HG03039 (cell line): ENCODE data around the gene ADAM10.

Experiments used
- ATAC-seq: cut with Tn5 transposase; IDR thresholded peaks from one replicate; pipeline ENCODE4 v1.9.1; 2021; ENCODE audit warnings: mild to moderate bottlenecking, moderate library complexity; ENCODE audit not compliant: unreplicated experiment

ADAM10 gene

GRCh38 chr15:58684036-58684710 lies 65.3 kb downstream of the ADAM10 start:
- ATAC-seq, result no peak

- no peak for ATAC-seq
Observed at GRCh38 chr15:58682234-58682633, 67.3 kb downstream of the ADAM10 start.

GRCh38 chr15:58678683-58679082 lies 70.8 kb downstream of the ADAM10 start:
- no peak for ATAC-seq

GRCh38 chr15:58677426-58677825 lies 72.1 kb downstream of the ADAM10 start:
- ATAC-seq, result no peak

GRCh38 chr15:58676766-58677165 lies 72.7 kb downstream of the ADAM10 start:
- ATAC-seq, result no peak

- ATAC-seq, result no peak
Observed at GRCh38 chr15:58671186-58671585, 78.3 kb downstream of the ADAM10 start.

GRCh38 chr15:58669108-58669507 lies 80.4 kb downstream of the ADAM10 start:
- no peak for ATAC-seq

GRCh38 chr15:58666957-58667356 lies 82.5 kb downstream of the ADAM10 start:
- no peak for ATAC-seq

- no peak for ATAC-seq
Observed at GRCh38 chr15:58665672-58666071, 83.8 kb downstream of the ADAM10 start.

GRCh38 chr15:58650102-58650501 lies 99.4 kb downstream of the ADAM10 start:
- ATAC-seq, result no peak

- no peak for ATAC-seq
Observed at GRCh38 chr15:58649175-58649574, 100.3 kb downstream of the ADAM10 start.

- no peak for ATAC-seq
Observed at GRCh38 chr15:58643996-58644395, 105.5 kb downstream of the ADAM10 start.

GRCh38 chr15:58641660-58642059 lies 107.8 kb downstream of the ADAM10 start:
- ATAC-seq, result no peak

- no peak for ATAC-seq
Observed at GRCh38 chr15:58639992-58640391, 109.5 kb downstream of the ADAM10 start.

GRCh38 chr15:58639002-58639756 lies 110.3 kb downstream of the ADAM10 start:
- ATAC-seq, result no peak

GRCh38 chr15:58632789-58633188 lies 116.7 kb downstream of the ADAM10 start:
- ATAC-seq, result no peak

GRCh38 chr15:58631319-58631718 lies 118.2 kb downstream of the ADAM10 start:
- ATAC-seq, result no peak

GRCh38 chr15:58629625-58630024 lies 119.9 kb downstream of the ADAM10 start:
- no peak for ATAC-seq

GRCh38 chr15:58628206-58628947 lies 121.1 kb downstream of the ADAM10 start:
- ATAC-seq, result no peak

GRCh38 chr15:58627701-58628100 lies 121.8 kb downstream of the ADAM10 start:
- ATAC-seq, result no peak

- no peak for ATAC-seq
Observed at GRCh38 chr15:58627046-58627445, 122.5 kb downstream of the ADAM10 start.

- no peak for ATAC-seq
Observed at GRCh38 chr15:58626378-58626777, 123.1 kb downstream of the ADAM10 start.
